ENCODE results near the gene NTN1.

Gene NTN1

GRCh38 chr17:9020096-9020823 lies 1.1 kb upstream of the NTN1 start:
- no peak for DNase-seq (ENCODE audit: low spot score)
- Histone ChIP-seq H3K27ac (no peak overlapping the region), H3K4me3 (peak overlapping the region; percentile 75)
- TF ChIP-seq CTCF (IDR thresholded peaks at IDR 0.05) = no peak

- Histone ChIP-seq H3K4me3 (peak overlapping the region; percentile 75), H3K27ac (no peak overlapping the region)
- no peak for DNase-seq (ENCODE audit: low spot score)
- no peak for TF ChIP-seq CTCF (IDR thresholded peaks at IDR 0.05)
Measured at GRCh38 chr17:9020824-9021157, 519 bp upstream of the NTN1 start.

GRCh38 chr17:9021992-9022572 lies 772 bp downstream of the NTN1 start:
- Histone ChIP-seq H3K4me3 (peak overlapping the region; percentile 75), H3K27ac (no peak overlapping the region)
- no peak for TF ChIP-seq CTCF (IDR thresholded peaks at IDR 0.05)
- no peak for DNase-seq (ENCODE audit: low spot score)

GRCh38 chr17:9022573-9023391 lies 1.5 kb downstream of the NTN1 start:
- DNase-seq (ENCODE audit: low spot score) = no peak
- Histone ChIP-seq H3K4me3 (peak overlapping the region; percentile 75), H3K27ac (no peak overlapping the region)
- TF ChIP-seq CTCF (IDR thresholded peaks at IDR 0.05) = no peak

- Histone ChIP-seq H3K27ac (no peak overlapping the region), H3K4me3 (peak overlapping the region; percentile 75)
- no peak for TF ChIP-seq CTCF (IDR thresholded peaks at IDR 0.05)
- no peak for DNase-seq (ENCODE audit: low spot score)
Measured at GRCh38 chr17:9023392-9024218, 2.3 kb downstream of the NTN1 start.

GRCh38 chr17:9024497-9024896 lies 3.2 kb downstream of the NTN1 start:
- H3K27ac ChIP-seq = no peak overlapping the region
- no peak for DNase-seq (ENCODE audit: low spot score)
- no peak for TF ChIP-seq CTCF (IDR thresholded peaks at IDR 0.05)

More at GRCh38 chr17:9024497-9024896, 3.2 kb downstream of the NTN1 start:
- no peak overlapping the region for H3K4me3 ChIP-seq

Data from coronary artery (tissue), 2 donors.